GM21367 (cell line): ENCODE results near the gene SYT13.

ENCODE experiments used
- ATAC-seq: cut with Tn5 transposase; IDR thresholded peaks from one replicate; pipeline ENCODE4 v1.9.1; 2021; ENCODE audit not compliant: unreplicated experiment

The SYT13 gene

DNA sequence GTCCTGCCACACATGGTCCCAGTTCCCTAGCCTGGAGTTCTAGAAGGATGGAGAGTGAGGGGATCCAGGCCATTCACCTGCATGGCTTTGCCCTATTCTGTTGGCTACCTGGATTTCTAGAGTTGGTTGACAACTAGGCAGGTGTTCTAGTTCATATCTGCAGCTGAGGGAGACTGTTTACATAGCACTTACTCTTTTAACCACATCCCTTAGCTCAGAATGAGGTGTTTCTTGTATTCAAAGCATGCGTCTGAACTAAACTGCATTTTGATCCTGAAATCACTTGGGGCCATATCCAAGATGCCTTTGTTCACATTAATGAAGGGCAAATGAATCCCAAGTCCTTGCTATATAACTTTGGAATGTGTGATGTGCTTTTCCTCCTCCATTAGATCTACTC, 60.9 kb downstream of the SYT13 start:
- no peak for ATAC-seq

- ATAC-seq = no peak
Observed at GRCh38 chr11:45224766-45225165, 61.4 kb downstream of the SYT13 start.

DNA sequence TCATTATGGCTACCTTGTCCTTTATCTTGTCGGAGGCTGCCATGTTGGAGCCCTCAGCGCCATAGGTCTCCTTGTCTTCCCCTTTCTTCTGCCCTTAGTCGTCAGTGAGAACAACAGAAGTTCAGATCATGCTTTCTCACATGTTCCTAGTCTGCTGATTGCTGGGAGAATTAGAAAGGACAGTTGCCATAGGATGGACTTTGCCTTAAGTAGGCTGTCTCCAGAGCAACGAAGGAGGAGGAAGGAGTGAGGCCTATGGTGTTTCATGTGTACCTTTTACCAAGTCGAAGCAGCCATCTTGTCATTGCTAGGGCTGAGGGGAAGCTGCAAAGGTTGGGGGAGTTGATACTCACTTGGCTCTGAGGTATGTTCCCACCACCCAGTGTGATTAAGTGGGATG, 62.6 kb downstream of the SYT13 start:
- ATAC-seq = no peak

DNA sequence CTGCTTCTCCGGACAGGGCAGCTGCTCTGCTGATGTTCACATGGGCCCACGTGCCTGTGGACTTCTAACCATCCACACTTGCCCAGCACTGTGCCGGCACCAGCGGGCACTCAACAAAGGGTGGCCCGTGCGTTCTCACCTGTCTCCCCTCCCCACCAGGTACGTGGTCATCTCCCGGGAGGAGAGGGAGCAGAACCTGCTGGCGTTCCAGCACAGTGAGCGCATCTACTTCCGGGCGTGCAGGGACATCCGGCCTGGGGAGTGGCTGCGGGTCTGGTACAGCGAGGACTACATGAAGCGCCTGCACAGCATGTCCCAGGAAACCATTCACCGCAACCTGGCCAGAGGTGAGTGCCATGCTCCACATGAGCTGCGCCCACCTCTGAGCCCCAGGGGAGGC, 66.7 kb downstream of the SYT13 start:
- no peak for ATAC-seq

DNA sequence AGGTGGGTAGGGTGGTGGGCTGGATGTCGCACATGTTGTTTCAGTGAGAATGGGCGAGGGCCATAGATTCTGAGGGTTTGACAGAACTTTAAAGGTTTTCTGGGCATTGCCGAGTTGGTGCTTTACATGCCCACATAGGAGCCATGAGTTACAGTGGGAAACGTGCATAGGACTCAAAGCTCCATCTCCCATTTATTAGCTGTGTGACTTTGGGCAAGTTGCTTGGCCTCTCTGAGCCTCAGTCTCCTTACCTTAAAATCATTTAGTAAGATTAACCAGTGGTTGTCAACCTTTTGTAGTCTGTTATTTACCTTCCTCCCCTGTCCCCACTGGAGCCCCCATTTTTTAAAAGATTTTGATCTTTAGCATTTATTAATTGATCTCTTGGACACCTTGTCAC, 67.4 kb downstream of the SYT13 start:
- ATAC-seq = no peak

GRCh38 chr11:45217991-45218390, 68.2 kb downstream of the SYT13 start:
- no peak for ATAC-seq

GRCh38 chr11:45216901-45217300, 69.2 kb downstream of the SYT13 start:
- no peak for ATAC-seq

- ATAC-seq = no peak
Observed at GRCh38 chr11:45216031-45216430, 70.1 kb downstream of the SYT13 start.

DNA sequence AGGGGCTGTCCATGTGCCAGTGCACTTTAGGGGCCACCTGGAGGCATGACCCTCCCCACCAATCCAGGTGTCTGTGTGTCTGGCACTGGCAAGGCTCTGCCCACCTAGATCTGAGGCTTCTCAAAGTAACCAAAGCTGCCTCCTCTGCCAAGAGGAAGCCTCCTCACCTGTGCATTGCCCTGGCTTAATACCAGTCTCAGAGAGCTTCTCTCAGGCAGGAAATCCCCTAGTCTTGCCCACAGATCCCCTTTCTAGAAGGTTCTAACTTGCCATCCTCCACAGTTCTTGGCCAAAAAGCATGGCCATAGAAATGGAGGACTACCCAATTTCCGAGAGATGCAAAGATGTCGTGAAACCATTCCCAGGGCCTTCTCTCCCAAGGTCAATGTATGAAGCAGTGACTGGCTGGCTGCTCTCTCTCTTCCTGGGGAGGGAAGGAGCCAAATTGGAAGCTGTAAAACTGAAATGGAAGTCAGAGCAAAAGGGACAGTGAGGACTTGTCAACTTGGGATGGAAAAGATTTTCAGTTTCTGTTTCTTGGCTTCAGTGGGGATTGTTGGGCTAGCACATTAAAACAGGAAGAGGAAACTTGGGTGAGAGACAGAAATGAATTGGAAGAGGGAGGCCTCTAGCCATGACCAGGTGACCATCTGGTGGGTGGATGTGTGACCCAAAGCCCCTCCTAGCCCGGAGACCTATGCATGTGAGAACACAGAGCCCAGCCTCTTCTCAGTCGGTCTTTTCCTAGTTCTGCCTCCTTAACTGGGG, 70.9 kb downstream of the SYT13 start:
- ATAC-seq = no peak

- ATAC-seq = no peak
Observed at GRCh38 chr11:45213717-45214116, 72.4 kb downstream of the SYT13 start.

DNA sequence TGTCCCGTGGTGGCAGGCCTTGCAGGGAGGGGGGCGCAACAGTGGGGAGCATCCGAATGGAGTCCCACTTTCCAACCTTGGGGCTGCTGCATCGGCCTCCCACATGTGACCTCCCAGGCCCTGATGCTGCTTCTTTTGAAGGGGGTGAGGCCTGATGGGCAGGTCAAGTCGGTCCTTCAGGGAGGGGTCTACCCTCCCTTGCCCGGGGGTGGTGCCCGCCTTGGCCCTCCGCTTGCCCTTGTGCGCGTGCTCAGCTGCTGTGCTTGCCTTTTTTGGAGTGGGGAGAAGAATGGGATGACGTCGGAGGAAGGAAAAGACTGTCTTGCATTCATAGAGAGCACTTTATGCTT, 72.8 kb downstream of the SYT13 start:
- no peak for ATAC-seq

DNA sequence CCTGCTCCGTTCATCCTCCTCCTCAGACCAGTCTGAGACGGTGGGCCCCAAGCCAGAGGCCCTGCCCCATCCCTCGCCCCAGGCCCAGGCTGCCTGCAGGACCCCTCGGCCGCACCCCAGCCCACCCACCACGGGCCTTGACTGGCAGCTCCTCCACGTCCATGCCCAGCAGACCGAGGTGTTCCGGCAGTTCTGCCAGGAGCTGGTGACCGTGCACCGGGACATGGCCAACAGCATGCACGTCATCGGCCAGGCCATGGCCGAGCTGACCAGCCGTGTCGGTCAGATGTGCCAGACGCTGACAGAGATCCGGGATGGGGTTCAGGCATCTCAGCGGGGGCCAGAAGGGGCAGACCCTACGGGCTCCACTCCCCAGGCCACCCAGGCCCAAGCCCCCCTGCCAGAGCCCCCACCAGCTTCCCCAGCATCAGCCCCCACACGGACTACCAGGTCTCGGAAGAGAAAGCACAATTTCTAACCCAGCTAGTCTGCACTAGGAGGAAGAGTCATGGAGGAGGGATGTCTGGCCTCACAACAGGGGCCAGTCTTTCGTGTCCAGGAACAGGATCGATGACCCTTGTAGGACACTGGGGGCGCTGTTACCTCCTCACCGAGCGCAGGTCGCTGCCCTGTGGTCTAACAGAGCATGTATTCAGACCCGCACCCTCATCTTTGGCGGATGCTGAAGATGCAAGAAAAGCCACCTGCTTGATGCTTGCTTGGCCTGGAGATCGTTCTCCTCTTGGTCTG, 73.4 kb downstream of the SYT13 start:
- ATAC-seq = no peak

DNA sequence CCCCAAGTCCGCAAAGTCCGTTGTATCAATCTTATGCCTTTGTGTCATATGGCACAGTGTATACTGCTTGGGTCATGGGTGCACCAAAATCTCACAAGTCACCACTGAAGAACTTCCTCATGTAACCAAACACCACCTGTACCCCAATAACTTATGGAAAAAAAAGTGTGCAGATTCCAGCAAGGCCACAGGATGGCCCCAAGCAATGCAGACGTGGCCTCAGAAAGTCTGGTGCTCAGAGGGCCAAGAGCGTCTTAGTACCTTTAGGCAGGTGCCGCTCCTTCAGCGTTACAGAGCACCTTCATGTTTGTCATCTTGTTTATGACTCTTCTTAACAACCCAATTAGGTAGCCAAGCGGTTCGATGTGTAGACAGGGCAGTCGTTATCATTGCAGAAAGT, 74.4 kb downstream of the SYT13 start:
- no peak for ATAC-seq

DNA sequence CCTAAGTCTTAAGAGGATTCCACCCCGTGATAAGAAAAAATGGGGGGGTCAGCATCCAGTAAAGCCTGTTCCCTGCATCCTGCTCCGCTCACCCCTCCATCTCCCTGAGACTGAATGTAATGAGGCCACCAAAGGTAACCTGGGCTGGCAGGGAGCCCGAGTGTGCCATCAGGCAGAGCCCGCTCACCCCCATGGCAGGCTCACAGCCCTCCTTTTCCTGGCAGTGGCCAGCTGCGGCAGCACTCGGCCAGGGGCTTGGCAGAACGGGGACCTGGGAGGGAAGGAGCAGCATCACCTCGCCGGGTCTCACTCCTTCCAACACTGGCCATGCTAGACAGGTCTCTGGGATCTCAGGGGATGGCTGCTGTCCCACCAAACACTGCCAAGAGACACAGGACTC, 75.3 kb downstream of the SYT13 start:
- no peak for ATAC-seq

GRCh38 chr11:45209891-45210699, 76.0 kb downstream of the SYT13 start:
- no peak for ATAC-seq

- no peak for ATAC-seq
Observed at GRCh38 chr11:45209000-45209879, 76.9 kb downstream of the SYT13 start.

- ATAC-seq = no peak
Observed at GRCh38 chr11:45208135-45208534, 78.0 kb downstream of the SYT13 start.

DNA sequence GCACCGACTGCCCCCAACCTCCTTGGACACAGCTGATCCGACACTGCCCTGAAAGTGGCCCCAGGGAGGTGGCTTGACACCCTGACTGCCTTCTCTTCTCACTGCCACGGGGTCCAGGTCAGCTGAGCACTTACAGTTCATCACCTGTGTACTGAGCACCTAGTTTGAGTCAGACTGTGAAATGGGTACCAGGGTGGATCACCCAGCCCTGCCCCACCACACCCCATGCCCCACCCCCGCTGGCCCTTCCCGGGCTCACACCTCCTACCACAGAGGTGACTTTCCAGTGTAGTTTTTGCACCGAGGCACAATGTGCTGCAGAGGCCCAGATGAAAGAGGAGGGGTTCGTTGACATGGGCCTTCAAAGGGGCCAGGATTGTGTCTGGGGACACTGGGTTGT, 80.2 kb downstream of the SYT13 start:
- no peak for ATAC-seq

GRCh38 chr11:45204761-45205160, 81.4 kb downstream of the SYT13 start:
- ATAC-seq = no peak

DNA sequence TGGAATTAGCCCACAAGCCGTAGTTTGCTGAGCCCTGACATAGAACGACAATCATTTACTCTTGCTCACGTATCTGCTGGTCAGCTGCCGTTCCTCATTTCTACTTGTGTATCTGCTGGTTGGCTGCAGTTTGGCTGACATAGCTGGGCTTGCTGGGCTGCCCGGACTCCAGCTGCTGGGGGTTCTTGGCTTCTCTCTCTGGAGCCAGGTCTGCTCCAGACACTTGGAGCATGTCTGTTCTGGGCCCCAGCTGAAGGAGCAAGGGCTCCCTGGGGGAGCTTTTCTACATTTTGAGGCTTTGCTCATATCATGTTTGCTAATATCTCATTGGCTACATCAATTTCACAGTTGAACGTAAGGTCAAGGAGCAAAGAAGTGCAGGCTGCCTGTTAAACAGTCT, 92.4 kb downstream of the SYT13 start:
- no peak for ATAC-seq
